GM21529 (cell line): ENCODE data around the gene PHYH.
"Not testable (repeated sequence)": the region's sequence is repeated elsewhere in the genome, so short reads cannot be mapped to it uniquely, and the experiment has no call there.

Source experiments
- ATAC-seq: cut with Tn5 transposase; IDR thresholded peaks from one replicate; pipeline ENCODE4 v1.9.1; 2021; ENCODE audit not compliant: unreplicated experiment

PHYH gene

GRCh38 chr10:13322615-13323148 is 22.8 kb upstream of the PHYH start:
- no peak for ATAC-seq

GRCh38 chr10:13321576-13321975 is 21.7 kb upstream of the PHYH start:
- no peak for ATAC-seq

GRCh38 chr10:13319166-13319565 is 19.3 kb upstream of the PHYH start:
- ATAC-seq = no peak

GRCh38 chr10:13317474-13317873 is 17.6 kb upstream of the PHYH start:
- ATAC-seq = no peak

GRCh38 chr10:13316635-13317311 is 16.9 kb upstream of the PHYH start:
- ATAC-seq = no peak

- ATAC-seq = no peak
Observed at GRCh38 chr10:13315361-13315760, 15.5 kb upstream of the PHYH start.

GRCh38 chr10:13311177-13311575 is 11.3 kb upstream of the PHYH start:
- no peak for ATAC-seq

GRCh38 chr10:13310518-13311176 is 10.8 kb upstream of the PHYH start:
- no peak for ATAC-seq

- ATAC-seq = no peak
Observed at GRCh38 chr10:13309792-13310191, 9.9 kb upstream of the PHYH start.

- no peak for ATAC-seq
Observed at GRCh38 chr10:13308096-13308495, 8.2 kb upstream of the PHYH start.

- no peak for ATAC-seq
Observed at GRCh38 chr10:13306103-13306502, 6.2 kb upstream of the PHYH start.

GRCh38 chr10:13302821-13303555 is 3.1 kb upstream of the PHYH start:
- no peak for ATAC-seq

- ATAC-seq = no peak
Observed at GRCh38 chr10:13298748-13299436, 972 bp downstream of the PHYH start.

- ATAC-seq = no peak
Observed at GRCh38 chr10:13296476-13296875, 3.4 kb downstream of the PHYH start.

GRCh38 chr10:13294784-13295183 is 5.1 kb downstream of the PHYH start:
- ATAC-seq = no peak

GRCh38 chr10:13291821-13292773 is 7.8 kb downstream of the PHYH start:
- ATAC-seq = no peak

GRCh38 chr10:13291061-13291460 is 8.8 kb downstream of the PHYH start:
- ATAC-seq = no peak

GRCh38 chr10:13284050-13284449 is 15.8 kb downstream of the PHYH start:
- ATAC-seq = no peak

GRCh38 chr10:13282348-13282747 is 17.5 kb downstream of the PHYH start:
- not testable (repeated sequence) for ATAC-seq

GRCh38 chr10:13276749-13277365 is 23.0 kb downstream of the PHYH start:
- no peak for ATAC-seq
